ENCODE data around the gene CLEC16A.
"Not testable (repeated sequence)": the region's sequence is repeated elsewhere in the genome, so short reads cannot be mapped to it uniquely, and the experiment has no call there.

Gene CLEC16A

GRCh38 chr16:11213373-11213772 is 269.0 kb downstream of the CLEC16A start:
- no peak for TF ChIP-seq CTCF (IDR thresholded peaks at IDR 0.05; ENCODE audit: low read length, missing control alignments)
- no peak overlapping the region for H3K4me3 ChIP-seq (replicated peaks; ENCODE audit: low read depth, low read length)
- no peak for DNase-seq (ENCODE audit: low read depth)

GRCh38 chr16:11213799-11214198 is 269.4 kb downstream of the CLEC16A start:
- no peak overlapping the region for H3K4me3 ChIP-seq (replicated peaks; ENCODE audit: low read depth, low read length)
- TF ChIP-seq CTCF (IDR thresholded peaks at IDR 0.05; ENCODE audit: low read length, missing control alignments): no peak
- no peak for DNase-seq (ENCODE audit: low read depth)

DNA sequence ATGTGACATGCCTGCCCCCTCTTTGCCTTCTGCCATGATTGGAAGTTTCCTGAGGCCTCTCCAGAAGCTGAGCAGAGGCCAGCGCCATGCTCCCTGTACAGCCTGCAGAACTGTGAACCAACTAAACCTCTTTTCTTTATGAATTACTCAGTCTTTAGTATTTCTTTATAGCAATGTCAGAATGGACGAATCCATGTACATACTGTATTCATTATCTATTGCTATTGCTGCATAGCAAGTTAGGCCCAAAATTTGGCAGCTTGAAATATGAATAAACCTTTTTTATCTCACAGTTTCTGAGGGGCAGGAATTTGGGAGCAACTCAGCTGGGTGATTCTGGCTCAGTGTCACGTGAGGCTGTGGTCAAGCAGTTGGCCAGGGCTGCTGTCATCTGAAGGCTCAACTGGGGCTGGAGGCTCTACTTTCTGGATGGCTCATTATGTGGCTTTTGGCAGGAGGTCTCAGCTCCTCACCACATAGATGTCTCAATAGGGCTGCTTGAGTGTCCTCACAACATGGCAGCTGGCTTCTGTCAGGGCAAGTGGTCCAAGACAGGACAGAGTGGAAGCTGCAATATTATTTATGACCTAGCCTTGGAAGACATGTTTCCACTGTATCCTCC is 271.7 kb downstream of the CLEC16A start:
- DNase-seq (ENCODE audit: low read depth): no peak
- no peak overlapping the region for H3K4me3 ChIP-seq (replicated peaks; ENCODE audit: low read depth, low read length)
- TF ChIP-seq CTCF (IDR thresholded peaks at IDR 0.05; ENCODE audit: low read length, missing control alignments): no peak

DNA sequence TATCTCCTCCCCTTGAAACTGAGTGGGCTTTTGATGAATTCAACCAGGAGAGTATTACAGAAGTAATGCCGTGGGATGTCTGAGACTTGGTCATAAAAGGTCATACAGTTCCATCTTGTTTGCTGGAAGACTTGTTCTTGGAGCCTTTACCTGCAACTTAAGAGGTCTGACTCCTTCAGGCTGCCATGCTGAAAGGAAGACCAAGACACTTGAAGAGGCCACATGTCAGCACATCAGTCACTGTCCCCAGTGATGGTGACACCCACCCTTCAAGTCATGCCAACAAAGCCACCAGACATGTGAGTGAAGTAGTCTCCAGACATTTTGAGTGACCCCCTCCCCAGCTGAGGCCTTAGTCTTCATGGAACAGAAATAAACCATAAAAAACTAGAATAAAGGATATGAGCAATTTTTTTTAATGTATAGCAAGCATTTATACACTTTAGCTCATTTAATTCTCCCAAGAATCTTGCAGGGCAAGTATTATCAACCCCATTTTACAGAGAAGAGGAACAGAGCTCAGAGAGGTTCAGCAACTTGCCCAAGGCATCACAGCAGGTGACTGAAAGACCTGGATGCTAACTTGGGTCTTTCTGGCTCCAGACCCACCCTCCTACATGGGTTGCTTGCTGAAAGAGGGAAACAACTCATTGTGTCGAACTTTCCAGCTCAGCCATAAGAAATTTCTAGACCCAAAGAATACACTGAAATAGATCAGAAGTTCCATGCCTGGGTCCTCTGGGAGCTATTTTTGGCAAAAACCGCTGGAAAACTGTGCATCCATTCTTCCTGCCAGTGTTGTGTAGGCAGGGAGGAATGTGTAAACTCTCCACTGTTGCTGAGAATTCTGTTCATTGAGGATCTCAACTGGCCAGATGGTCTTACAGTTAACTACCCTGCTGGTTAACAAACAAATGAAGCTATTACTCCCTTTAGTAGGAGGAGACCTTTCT is 273.6 kb downstream of the CLEC16A start:
- no peak for DNase-seq (ENCODE audit: low read depth)
- H3K4me3 ChIP-seq (replicated peaks; ENCODE audit: low read depth, low read length): no peak overlapping the region
- no peak for TF ChIP-seq CTCF (IDR thresholded peaks at IDR 0.05; ENCODE audit: low read length, missing control alignments)

DNA sequence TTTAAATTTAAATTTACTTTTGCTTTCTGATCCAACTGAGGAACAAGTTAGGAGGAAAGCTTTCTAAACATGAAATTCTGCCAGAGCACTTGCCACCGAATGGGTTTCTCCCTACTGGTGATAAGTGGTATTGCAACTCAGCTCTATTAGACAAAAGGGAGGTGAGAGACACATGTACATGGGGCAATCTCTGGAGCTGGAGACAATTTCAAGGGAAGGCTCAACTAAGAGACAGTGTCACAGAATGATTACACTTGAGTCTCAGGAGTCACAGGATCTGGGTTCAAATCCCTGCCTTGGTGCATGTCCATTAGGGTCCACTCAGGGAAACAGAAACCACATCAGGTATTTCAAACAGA is 274.2 kb downstream of the CLEC16A start:
- DNase-seq (ENCODE audit: low read depth): no peak
- peak; percentile 55 for TF ChIP-seq CTCF (IDR thresholded peaks at IDR 0.05; ENCODE audit: low read length, missing control alignments)
- no peak overlapping the region for H3K4me3 ChIP-seq (replicated peaks; ENCODE audit: low read depth, low read length)

DNA sequence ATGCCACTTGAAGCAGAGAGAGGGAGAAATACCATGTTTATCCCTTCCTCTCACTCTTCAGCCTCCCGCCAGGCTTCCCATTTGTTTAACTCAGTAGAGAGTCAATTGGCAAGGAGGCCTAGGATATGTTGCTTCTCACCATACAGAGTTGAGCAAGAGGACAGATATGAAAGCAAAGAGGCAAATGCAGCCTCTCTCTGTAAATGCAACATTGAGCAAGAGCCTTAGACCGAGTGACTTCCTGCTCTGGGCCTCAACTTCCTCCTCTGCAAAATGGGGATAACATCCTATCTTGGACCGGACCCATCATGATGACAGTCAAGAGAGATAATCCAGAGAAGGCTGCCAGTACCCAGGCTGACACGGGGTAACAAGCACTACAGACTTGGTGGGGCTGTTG is 274.8 kb downstream of the CLEC16A start:
- DNase-seq (ENCODE audit: low read depth): peak; percentile 45
- no peak overlapping the region for H3K4me3 ChIP-seq (replicated peaks; ENCODE audit: low read depth, low read length)
- TF ChIP-seq CTCF (IDR thresholded peaks at IDR 0.05; ENCODE audit: low read length, missing control alignments): no peak

- not testable (repeated sequence) for H3K4me3 ChIP-seq (replicated peaks; ENCODE audit: low read depth, low read length); DNase-seq (ENCODE audit: low read depth)
Measured at GRCh38 chr16:11220507-11220906, 276.1 kb downstream of the CLEC16A start.

Data from fibroblast of pulmonary artery (primary cell).